IMR-90 (cell line): Measurements from ENCODE around the gene RANBP2. TPM values are rescaled to one million over a fixed set of nuclear protein-coding genes. Genes with fewer than 3 reads are reported as not detected.

ENCODE experiments used
- ATAC-seq: fragments of 200-7000 bp; cut with Tn5 transposase; 2 replicates; pipeline ENCODE4 v1.9.1; 2020; ENCODE audit warnings: low read depth, mild to moderate bottlenecking, moderate library complexity
- BruUV-seq: library from RNA; stranded (reverse); fragments of 400-500 nt; replicated peaks from 2 replicates; lab custom pipeline; 2021; lab: Mats Ljungman, UMichigan
- CTCF ChIA-PET: fragments of 300-600 bp; formaldehyde crosslinking; extraction: SDS; loops from one replicate; lab custom pipeline; 2021; ENCODE audit warnings: antibody characterized with exemption; lab: Yijun Ruan, JAX
- POLR2A ChIA-PET: fragments of 300-600 bp; sonication (Branson Sonifier 250); formaldehyde crosslinking; loops from one replicate; lab custom pipeline; 2022; ENCODE audit warnings: antibody characterized with exemption; ENCODE audit not compliant: unreplicated experiment; lab: Charles Lee
- DNase-seq: peaks from one replicate; pipeline ENCODE4 v3.0.0; 2013
- H2AFZ ChIP-seq: replicated peaks from 2 replicates; pipeline ENCODE3; 2013; ENCODE audit warnings: low read length, mild to moderate bottlenecking; ENCODE audit not compliant: poor library complexity
- H2AK5ac ChIP-seq: 2 replicates; pipeline ENCODE4 v1.6.1; 2013; ENCODE audit warnings: low read depth, low read length, inconsistent platforms
- H2AK9ac ChIP-seq: replicated peaks from 2 replicates; pipeline ENCODE3; 2013; ENCODE audit warnings: mild to moderate bottlenecking, low read depth, low read length, moderate library complexity; ENCODE audit not compliant: poor library complexity
- H2BK120ac ChIP-seq: 2 replicates; pipeline ENCODE4 v1.6.1; 2013; ENCODE audit warnings: low read depth, low read length, inconsistent platforms
- H2BK15ac ChIP-seq: 3 replicates; pipeline ENCODE4 v1.6.1; 2013; ENCODE audit warnings: low read depth, low read length, inconsistent platforms
- H2BK20ac ChIP-seq: 2 replicates; pipeline ENCODE4 v1.6.1; 2013; ENCODE audit warnings: low read depth, mild to moderate bottlenecking, inconsistent platforms, low read length, moderate library complexity
- H2BK5ac ChIP-seq: 2 replicates; pipeline ENCODE4 v1.6.1; 2013; ENCODE audit warnings: mild to moderate bottlenecking, low read depth, low read length, inconsistent platforms; ENCODE audit not compliant: poor library complexity, severe bottlenecking
- H3K14ac ChIP-seq: replicated peaks from 2 replicates; pipeline ENCODE4 v1.6.1; 2013; ENCODE audit warnings: low read depth, low read length, inconsistent platforms
- H3K18ac ChIP-seq: 2 replicates; pipeline ENCODE4 v1.6.1; 2013; ENCODE audit warnings: low read depth, low read length, control low read depth
- H3K23ac ChIP-seq: 2 replicates; pipeline ENCODE4 v1.6.1; 2013; ENCODE audit warnings: low read depth, low read length, inconsistent platforms
- H3K27ac ChIP-seq: 2 replicates; pipeline ENCODE4 v1.5.1; 2013; ENCODE audit warnings: mild to moderate bottlenecking, control low read depth, low read length; ENCODE audit not compliant: insufficient read depth
- H3K27me3 ChIP-seq: 2 replicates; pipeline ENCODE4 v1.6.1; 2013; ENCODE audit warnings: low read length; ENCODE audit not compliant: control insufficient read depth, insufficient read depth
- H3K36me3 ChIP-seq: 2 replicates; pipeline ENCODE4 v1.6.1; 2013; ENCODE audit warnings: low read length, mixed read lengths; ENCODE audit not compliant: control insufficient read depth, insufficient read depth
- H3K4ac ChIP-seq: 2 replicates; pipeline ENCODE4 v1.6.1; 2013; ENCODE audit warnings: low read depth, low read length, inconsistent platforms
- H3K4me1 ChIP-seq: 2 replicates; pipeline ENCODE4 v1.6.1; 2013; ENCODE audit warnings: low read length, mixed read lengths; ENCODE audit not compliant: control insufficient read depth, insufficient read depth
- H3K4me2 ChIP-seq: 2 replicates; pipeline ENCODE4 v1.6.1; 2013; ENCODE audit warnings: low read depth, mild to moderate bottlenecking, control low read depth, low read length, moderate library complexity
- H3K4me3 ChIP-seq: 2 replicates; pipeline ENCODE4 v1.5.1; 2013; ENCODE audit warnings: low read depth, mild to moderate bottlenecking, control low read depth, low read length, moderate library complexity; ENCODE audit not compliant: insufficient read depth
- H3K56ac ChIP-seq: 2 replicates; pipeline ENCODE4 v1.6.1; 2013; ENCODE audit warnings: low read length, inconsistent platforms; ENCODE audit not compliant: insufficient read depth; ENCODE audit errors: extremely low read depth
- H3K79me1 ChIP-seq, 2 experiments: 2 replicates each; pipeline ENCODE4 v1.6.1; 2013; ENCODE audit warnings: low read length in 2 of 2, inconsistent platforms in 1 of 2, low read depth in 1 of 2
- H3K9ac ChIP-seq: 2 replicates; pipeline ENCODE4 v1.6.1; 2013; ENCODE audit warnings: low read depth, low read length, control low read depth
- H3K9me1 ChIP-seq: 2 replicates; pipeline ENCODE4 v1.6.1; 2013; ENCODE audit warnings: low read length, inconsistent platforms; ENCODE audit not compliant: insufficient read depth
- H3K9me3 ChIP-seq: 2 replicates; pipeline ENCODE4 v1.6.1; 2013; ENCODE audit warnings: low read length; ENCODE audit not compliant: control insufficient read depth, insufficient read depth
- H4K20me1 ChIP-seq: 2 replicates; pipeline ENCODE4 v1.6.1; 2013; ENCODE audit warnings: low read length, inconsistent platforms; ENCODE audit not compliant: insufficient read depth
- H4K5ac ChIP-seq: 2 replicates; pipeline ENCODE4 v1.6.1; 2013; ENCODE audit warnings: mild to moderate bottlenecking, low read depth, low read length, control low read depth
- H4K8ac ChIP-seq, 2 experiments: 2 replicates each; pipeline ENCODE4 v1.6.1; 2013; ENCODE audit warnings: low read depth in 2 of 2, low read length in 2 of 2, control low read depth in 1 of 2, inconsistent platforms in 1 of 2
- H4K91ac ChIP-seq: 2 replicates; pipeline ENCODE4 v1.6.1; 2013; ENCODE audit warnings: low read depth, low read length, inconsistent platforms; ENCODE audit not compliant: insufficient read depth
- BHLHE40 ChIP-seq: fragments of 150-350 bp; IDR thresholded peaks from 2 replicates; pipeline ENCODE4 v1.6.1; 2016; ENCODE audit warnings: mild to moderate bottlenecking, low read depth, low read length
- CEBPB ChIP-seq: IDR thresholded peaks from 2 replicates; pipeline ENCODE4 v1.6.1; 2012; ENCODE audit warnings: low read depth, low read length, improper control_type of control experiment
- FOS ChIP-seq: fragments of 150-350 bp; IDR thresholded peaks from 2 replicates; pipeline ENCODE4 v1.6.1; 2016; ENCODE audit warnings: low read depth, low read length
- MAFK ChIP-seq: IDR thresholded peaks from 2 replicates; pipeline ENCODE4 v1.6.1; 2012; ENCODE audit warnings: low read depth, low read length, improper control_type of control experiment
- MXI1 ChIP-seq: IDR thresholded peaks from 2 replicates; pipeline ENCODE4 v1.6.1; 2012; ENCODE audit warnings: low read depth, mild to moderate bottlenecking, low read length, moderate library complexity, borderline replicate concordance
- POLR2A ChIP-seq: IDR thresholded peaks from 2 replicates; pipeline ENCODE4 v1.6.1; 2012; ENCODE audit warnings: mild to moderate bottlenecking, low read depth, low read length
- RAD21 ChIP-seq: IDR thresholded peaks from 2 replicates; pipeline ENCODE4 v1.6.1; 2012; ENCODE audit warnings: low read length, improper control_type of control experiment
- RCOR1 ChIP-seq: IDR thresholded peaks from 2 replicates; pipeline ENCODE4 v1.6.1; 2012; ENCODE audit warnings: mild to moderate bottlenecking, low read length, improper control_type of control experiment; ENCODE audit not compliant: insufficient replicate concordance
- RFX5 ChIP-seq: IDR thresholded peaks from 2 replicates; pipeline ENCODE4 v1.8.0; 2012; ENCODE audit warnings: low read depth, mild to moderate bottlenecking, low read length, moderate library complexity
- SMC3 ChIP-seq: fragments of 150-350 bp; IDR thresholded peaks from 2 replicates; pipeline ENCODE4 v1.6.1; 2016; ENCODE audit warnings: low read depth, mild to moderate bottlenecking, antibody characterized with exemption, low read length, moderate library complexity
- WGBS, 2 experiments: methylation state at CpG; one replicate each; pipeline versions ENCODE4 v1.1.5 to v1.1.7; 2013; ENCODE audit warnings: missing lambda C conversion rate in 2 of 2; ENCODE audit not compliant: insufficient read length in 1 of 2; ENCODE audit errors: extremely low coverage in 2 of 2; 5-methylcytosine and 5-hydroxymethylcytosine counted together
- dilution Hi-C: fragments of 300-500 bp; cut with HindIII; formaldehyde crosslinking; loops from one replicate; pipeline ENCODE4 v1.14.3; 2018; ENCODE audit warnings: low sequenced_read_pairs; ENCODE audit not compliant: unreplicated experiment
- in situ Hi-C: fragments of 300-500 bp; cut with MboI; formaldehyde crosslinking; loops from 3 replicates; pipeline ENCODE4 v1.14.3; 2019; ENCODE audit warnings: low sequenced_read_pairs, inconsistent platforms, mixed read lengths
- intact Hi-C: fragments of 100-400 bp; cut with micrococcal nuclease; formaldehyde crosslinking; loops from 2 replicates; pipeline ENCODE4 v1.10.0; 2022
- polyA plus RNA-seq, 3 experiments: library from polyadenylated mRNA; depleted of rRNA; stranded (reverse); fragments of >200 nt; gene quantifications; 2 replicates each; pipeline ENCODE4 v1.2.3, GENCODE V29; 2012; ENCODE audit warnings: low replicate concordance in 1 of 3
- total RNA-seq: library from RNA; depleted of rRNA; stranded (reverse); fragments of >200 nt; gene quantifications from 2 replicates; pipeline ENCODE4 v1.2.3, GENCODE V29; 2012
- TF ChIP-seq, protein P1 (sequence below): conservative IDR thresholded peaks from 2 replicates; pipeline ENCODE4 v1.5.1; 2012; ENCODE audit warnings: mild to moderate bottlenecking, low read depth, low read length, improper control_type of control experiment

RANBP2 gene
- total and polyA plus RNA-seq, 2 of the 4 experiments (the other 2 are of a cell fraction): 9.8 to 64.9 TPM

DNA sequence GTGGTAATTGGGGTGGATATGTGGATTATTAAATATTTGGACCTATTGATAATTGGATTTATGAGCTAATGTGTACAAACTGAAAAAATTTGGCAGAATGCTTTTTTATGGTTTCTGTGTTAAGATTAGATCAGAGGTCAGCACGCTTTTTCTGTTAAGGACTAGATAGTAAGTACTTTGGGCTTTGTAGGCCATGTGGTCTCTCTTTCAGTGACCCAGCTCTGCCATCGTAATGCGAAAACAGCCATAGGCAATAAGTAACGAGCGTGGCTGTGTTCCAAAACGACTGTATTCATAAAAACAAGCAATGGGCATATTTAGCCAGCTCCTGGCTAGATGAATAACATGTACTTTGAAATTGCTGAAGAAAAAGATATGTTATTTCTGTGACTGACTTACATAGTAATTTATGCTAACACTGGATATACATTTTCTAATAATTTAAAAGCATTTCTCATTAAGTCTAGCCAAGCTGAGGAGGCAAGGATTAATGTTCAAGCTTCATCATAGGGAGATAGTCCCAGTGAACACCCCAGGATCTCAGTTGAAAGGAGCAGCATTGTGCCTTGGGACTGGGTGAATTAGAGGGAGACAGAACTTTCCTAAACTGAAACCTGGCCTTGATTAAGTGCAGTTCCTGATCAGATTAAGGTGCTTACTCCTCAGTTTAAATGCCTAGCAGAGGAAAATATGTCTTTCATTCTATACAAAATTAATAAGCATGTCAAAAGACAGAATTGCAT, 87.3 kb downstream of the RANBP2 start:
- Histone ChIP-seq H3K9ac (no peak overlapping the region), H3K4me3 (no peak overlapping the region), H4K8ac (no peak overlapping the region), H2AK5ac (no peak overlapping the region), H2BK20ac (no peak overlapping the region), H3K4me2 (no peak overlapping the region), H3K79me1 (peaks cover 0 to 9% of the 10 kb centered on the region in 2 experiments; a peak in 2 of 4 replicates), H3K9me1 (no peaks in the 10 kb centered on the region), H2AK9ac (no peak overlapping the region), H3K23ac (no peak overlapping the region), H2BK120ac (no peak overlapping the region), H4K20me1 (no peaks in the 10 kb centered on the region), H3K4ac (no peak overlapping the region), H4K91ac (no peak overlapping the region), H2BK15ac (no peak overlapping the region), H3K4me1 (no peaks in the 10 kb centered on the region), H3K14ac (no peak overlapping the region), H3K56ac (no peak overlapping the region), H3K9me3 (peaks cover 3% of the 10 kb centered on the region; the same call in 1 of the 2 replicates), H3K36me3 (peaks cover 4% of the 10 kb centered on the region; the same call in 1 of the 2 replicates), H2AFZ (no peak overlapping the region), H3K18ac (no peak overlapping the region), H3K27ac (no peak overlapping the region), H3K27me3 (no peaks in the 10 kb centered on the region), H2BK5ac (no peak overlapping the region), H4K5ac (no peak overlapping the region)
- WGBS, 2 experiments: 90% methylated on average over 2 of the region's 6 CpGs; no CpG with 5 or more reads in 1 of the 2 experiments
- no TSS peak for BruUV-seq
- ChIA-PET CTCF (no interaction called here), POLR2A (no interaction called here)
- intact Hi-C loops: no loop called here
- dilution Hi-C loops: no loop called here
- no peak for TF ChIP-seq FOS
- TF ChIP-seq POLR2A: no peak
- TF ChIP-seq, protein P1, sequence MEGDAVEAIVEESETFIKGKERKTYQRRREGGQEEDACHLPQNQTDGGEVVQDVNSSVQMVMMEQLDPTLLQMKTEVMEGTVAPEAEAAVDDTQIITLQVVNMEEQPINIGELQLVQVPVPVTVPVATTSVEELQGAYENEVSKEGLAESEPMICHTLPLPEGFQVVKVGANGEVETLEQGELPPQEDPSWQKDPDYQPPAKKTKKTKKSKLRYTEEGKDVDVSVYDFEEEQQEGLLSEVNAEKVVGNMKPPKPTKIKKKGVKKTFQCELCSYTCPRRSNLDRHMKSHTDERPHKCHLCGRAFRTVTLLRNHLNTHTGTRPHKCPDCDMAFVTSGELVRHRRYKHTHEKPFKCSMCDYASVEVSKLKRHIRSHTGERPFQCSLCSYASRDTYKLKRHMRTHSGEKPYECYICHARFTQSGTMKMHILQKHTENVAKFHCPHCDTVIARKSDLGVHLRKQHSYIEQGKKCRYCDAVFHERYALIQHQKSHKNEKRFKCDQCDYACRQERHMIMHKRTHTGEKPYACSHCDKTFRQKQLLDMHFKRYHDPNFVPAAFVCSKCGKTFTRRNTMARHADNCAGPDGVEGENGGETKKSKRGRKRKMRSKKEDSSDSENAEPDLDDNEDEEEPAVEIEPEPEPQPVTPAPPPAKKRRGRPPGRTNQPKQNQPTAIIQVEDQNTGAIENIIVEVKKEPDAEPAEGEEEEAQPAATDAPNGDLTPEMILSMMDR: no peak
- TF ChIP-seq CEBPB: no peak
- no peak for TF ChIP-seq RFX5
- TF ChIP-seq BHLHE40: no peak
- TF ChIP-seq RAD21: no peak
- TF ChIP-seq SMC3: no peak
- TF ChIP-seq MXI1: no peak
- no peak for TF ChIP-seq RCOR1
- TF ChIP-seq MAFK: no peak
- in situ Hi-C loops: no loop called here
- ATAC-seq (no peak), DNase-seq (no peak)
